H1 (cell line): ENCODE data around the gene GGCX. TPM values are rescaled to one million over a fixed set of nuclear protein-coding genes. Genes with fewer than 3 reads are reported as not detected.

Experiments
- CTCF ChIA-PET: fragments of 300-600 bp; sonication (Branson Sonifier 250); formaldehyde crosslinking; loops from one replicate; lab custom pipeline; 2021; ENCODE audit not compliant: partially characterized antibody; lab: Charles Lee
- POLR2A ChIA-PET: fragments of 300-600 bp; sonication (Branson Sonifier 250); formaldehyde crosslinking; loops from one replicate; lab custom pipeline; 2021; ENCODE audit warnings: inconsistent platforms; ENCODE audit not compliant: partially characterized antibody; lab: Charles Lee
- DNase-seq, 2 experiments: peaks; one replicate each; pipeline versions ENCODE4 v3.0.0 to v3.0.0-alpha.2; 2010 to 2022; ENCODE audit warnings: low spot score in 2 of 2, low read depth in 1 of 2, mixed read lengths in 1 of 2
- FAIRE-seq: peaks from 2 replicates; lab custom pipeline; 2011; peaks lifted over from hg19 to GRCh38; lab: Jason Lieb, UNC
- H2AFZ ChIP-seq: 2 replicates; pipeline ENCODE4 v1.8.1; 2012; ENCODE audit warnings: low read length, inconsistent platforms
- H2AK5ac ChIP-seq: 2 replicates; pipeline ENCODE4 v1.6.1; 2013; ENCODE audit warnings: low read depth, low read length
- H2BK120ac ChIP-seq: replicated peaks from 2 replicates; pipeline ENCODE3; 2013; ENCODE audit warnings: low read depth, low read length, inconsistent platforms
- H2BK12ac ChIP-seq: 2 replicates; pipeline ENCODE4 v1.6.1; 2013; ENCODE audit warnings: low read depth, low read length
- H2BK15ac ChIP-seq: 2 replicates; pipeline ENCODE4 v1.6.1; 2013; ENCODE audit warnings: low read length
- H2BK20ac ChIP-seq: 2 replicates; pipeline ENCODE4 v1.6.1; 2013; ENCODE audit warnings: low read length
- H2BK5ac ChIP-seq: 2 replicates; pipeline ENCODE4 v1.6.1; 2013; ENCODE audit warnings: low read depth, low read length
- H3K14ac ChIP-seq: 2 replicates; pipeline ENCODE4 v1.6.1; 2013; ENCODE audit warnings: inconsistent platforms; ENCODE audit not compliant: insufficient read length
- H3K18ac ChIP-seq: 2 replicates; pipeline ENCODE4 v1.6.1; 2013; ENCODE audit warnings: low read length; ENCODE audit errors: extremely low read depth
- H3K23ac ChIP-seq: 2 replicates; pipeline ENCODE4 v1.6.1; 2013; ENCODE audit warnings: inconsistent platforms; ENCODE audit not compliant: insufficient read length
- H3K23me2 ChIP-seq: 2 replicates; pipeline ENCODE4 v1.6.1; 2013; ENCODE audit warnings: low read depth, low read length
- H3K27ac ChIP-seq: 2 replicates; pipeline ENCODE4 v1.6.1; 2011; ENCODE audit warnings: low read depth, low read length, inconsistent platforms
- H3K27me3 ChIP-seq, 4 experiments: replicated peaks in 1 of 4; 1 replicate in 1 of 4; 2 replicates in 3 of 4; pipeline versions ENCODE4 v1.6.1 to v1.8.1; 2011 to 2013; ENCODE audit warnings: low read length in 3 of 4, mild to moderate bottlenecking in 3 of 4, inconsistent platforms in 2 of 4, mixed read lengths in 2 of 4, moderate library complexity in 1 of 4; ENCODE audit not compliant: control insufficient read depth in 3 of 4, insufficient read depth in 3 of 4; ENCODE audit errors: extremely low read depth in 1 of 4
- H3K36me3 ChIP-seq, 4 experiments: 2 replicates each; pipeline versions ENCODE4 v1.6.1 to v1.8.1; 2011 to 2013; ENCODE audit warnings: mild to moderate bottlenecking in 4 of 4, low read length in 3 of 4, moderate library complexity in 2 of 4, control low read depth in 1 of 4, inconsistent platforms in 1 of 4; ENCODE audit not compliant: insufficient read depth in 4 of 4, control insufficient read depth in 2 of 4
- H3K4ac ChIP-seq: replicated peaks from 2 replicates; pipeline ENCODE3; 2013; ENCODE audit warnings: low read length, low read depth, mixed read lengths, inconsistent platforms; ENCODE audit not compliant: insufficient read length
- H3K4me1 ChIP-seq, 4 experiments: replicated peaks in 1 of 4; 1 replicate in 1 of 4; 2 replicates in 3 of 4; pipeline versions ENCODE4 v1.6.1 to v1.8.1; 2011 to 2013; ENCODE audit warnings: low read length in 3 of 4, inconsistent platforms in 2 of 4, mixed read lengths in 1 of 4; ENCODE audit not compliant: insufficient read depth in 4 of 4, control insufficient read depth in 3 of 4
- H3K4me2 ChIP-seq, 2 experiments: 2 replicates each; pipeline versions ENCODE4 v1.6.1 to v1.8.1; 2011 to 2013; ENCODE audit warnings: low read depth in 2 of 2, low read length in 2 of 2, control low read depth in 1 of 2, inconsistent platforms in 1 of 2, mild to moderate bottlenecking in 1 of 2; ENCODE audit not compliant: insufficient read depth in 1 of 2
- H3K4me3 ChIP-seq, 4 experiments: fragments of 200-600, 300-600 bp in 1 of 4; sonication (generic), shearing (Covaris generic), sonication (Bioruptor Twin) in 1 of 4; 2 replicates each; pipeline versions ENCODE4 v1.5.1 to v1.8.1; 2011 to 2016; ENCODE audit warnings: low read length in 4 of 4, low read depth in 3 of 4, control low read depth in 2 of 4, inconsistent platforms in 2 of 4, mild to moderate bottlenecking in 2 of 4, mixed read lengths in 1 of 4, moderate library complexity in 1 of 4; ENCODE audit not compliant: insufficient read depth in 2 of 4; ENCODE audit errors: extremely low read depth in 1 of 4
- H3K56ac ChIP-seq: replicated peaks from 2 replicates; pipeline ENCODE3; 2013; ENCODE audit warnings: low read depth, mild to moderate bottlenecking, mixed read lengths, low read length, inconsistent platforms; ENCODE audit not compliant: insufficient read length
- H3K79me1 ChIP-seq: 2 replicates; pipeline ENCODE4 v1.6.1; 2013; ENCODE audit warnings: low read depth, low read length, control low read depth
- H3K79me2 ChIP-seq, 2 experiments: 2 replicates each; pipeline versions ENCODE4 v1.6.1 to v1.8.1; 2012 to 2013; ENCODE audit warnings: low read length in 2 of 2, mild to moderate bottlenecking in 2 of 2, inconsistent platforms in 1 of 2; ENCODE audit not compliant: insufficient read depth in 2 of 2, control insufficient read depth in 1 of 2
- H3K9ac ChIP-seq, 4 experiments: replicated peaks in 1 of 4; 1 replicate in 1 of 4; 2 replicates in 3 of 4; pipeline versions ENCODE4 v1.6.1 to v1.8.1; 2011 to 2013; ENCODE audit warnings: low read depth in 3 of 4, low read length in 3 of 4, control low read depth in 2 of 4, mild to moderate bottlenecking in 2 of 4, moderate library complexity in 2 of 4, inconsistent platforms in 1 of 4; ENCODE audit errors: extremely low read depth in 1 of 4
- H3K9me3 ChIP-seq, 2 experiments: 2 replicates each; pipeline versions ENCODE4 v1.6.1 to v1.8.1; 2012 to 2013; ENCODE audit warnings: mild to moderate bottlenecking in 2 of 2, moderate library complexity in 2 of 2, control low read depth in 1 of 2, inconsistent platforms in 1 of 2, low read depth in 1 of 2, low read length in 1 of 2, mixed read lengths in 1 of 2; ENCODE audit not compliant: insufficient read depth in 2 of 2
- H4K20me1 ChIP-seq, 2 experiments: replicated peaks in 1 of 2; 2 replicates each; pipeline versions ENCODE3 to v1.8.1; 2011 to 2013; ENCODE audit warnings: inconsistent platforms in 2 of 2, low read length in 2 of 2, mild to moderate bottlenecking in 1 of 2; ENCODE audit not compliant: insufficient read depth in 2 of 2, control insufficient read depth in 1 of 2
- H4K5ac ChIP-seq: 2 replicates; pipeline ENCODE4 v1.6.1; 2013; ENCODE audit warnings: low read length, low read depth, mixed read lengths, inconsistent platforms; ENCODE audit not compliant: insufficient read length
- H4K8ac ChIP-seq: 2 replicates; pipeline ENCODE4 v1.8.0; 2013; ENCODE audit warnings: mild to moderate bottlenecking, moderate library complexity, low read length, inconsistent platforms; ENCODE audit not compliant: insufficient read depth; ENCODE audit errors: extremely low read depth
- H4K91ac ChIP-seq: replicated peaks from 2 replicates; pipeline ENCODE3; 2013; ENCODE audit warnings: low read length, mixed read lengths, inconsistent platforms; ENCODE audit not compliant: insufficient read length
- CEBPB ChIP-seq: IDR thresholded peaks from 2 replicates; pipeline ENCODE4 v1.6.1; 2012; ENCODE audit warnings: low read depth, low read length
- E2F6 ChIP-seq: IDR thresholded peaks from 2 replicates; pipeline ENCODE4 v1.6.1; 2012; ENCODE audit warnings: inconsistent platforms
- HDAC6 ChIP-seq: IDR thresholded peaks from one replicate; pipeline ENCODE4 v1.7.1; 2012; ENCODE audit warnings: low read depth, mild to moderate bottlenecking, inconsistent platforms, low read length, moderate library complexity
- KDM5A ChIP-seq: fragments of 200-600 bp; IDR thresholded peaks from 2 replicates; pipeline ENCODE4 v1.7.1; 2012; ENCODE audit warnings: mild to moderate bottlenecking, low read length, inconsistent platforms, mixed read lengths
- RXRA ChIP-seq: IDR thresholded peaks from 2 replicates; pipeline ENCODE4 v1.6.1; 2011; ENCODE audit warnings: low read depth, mild to moderate bottlenecking, low read length, moderate library complexity; ENCODE audit not compliant: insufficient read depth
- TCF12 ChIP-seq: IDR thresholded peaks from 2 replicates; pipeline ENCODE4 v1.6.1; 2011; ENCODE audit warnings: low read depth, mild to moderate bottlenecking, low read length
- YY1 ChIP-seq: IDR thresholded peaks from 2 replicates; pipeline ENCODE4 v1.6.1; 2011; ENCODE audit warnings: low read depth, mild to moderate bottlenecking, low read length
- WGBS, 2 experiments: shearing (Covaris generic) in 1 of 2; methylation state at CpG; one replicate each; pipeline versions ENCODE4 v1.1.6 to v1.1.7; 2013 to 2015; ENCODE audit warnings: low lambda C conversion rate in 2 of 2, mixed read lengths in 2 of 2, inconsistent platforms in 1 of 2, low coverage in 1 of 2, missing lambda C conversion rate in 1 of 2; ENCODE audit not compliant: insufficient replicate concordance in 2 of 2, insufficient coverage in 1 of 2, insufficient read length in 1 of 2; ENCODE audit errors: extremely low coverage in 1 of 2, missing lambda C conversion rate in 1 of 2; 5-methylcytosine and 5-hydroxymethylcytosine counted together
- polyA plus RNA-seq, 7 experiments: library from polyadenylated mRNA; depleted of rRNA in 3 of 7; stranded (reverse) in 5 of 7; unstranded in 2 of 7; fragments of >200 nt in 5 of 7; fragments of 200-250 nt in 2 of 7; gene quantifications; 1 replicate in 5 of 7; 2 replicates in 1 of 7; 4 replicates in 1 of 7; pipeline versions ENCODE4 v1.2.1 to v1.2.3, GENCODE V29; 2011 to 2013; ENCODE audit warnings: missing spikeins in 2 of 7, mixed read lengths in 2 of 7
- total RNA-seq: library from RNA; stranded (reverse); fragmentation: NEBNext Ultra II Directional; extraction: Animal tissue kit (Norgen Biotek cat#: 25700); gene quantifications from 2 replicates; pipeline ENCODE4 v1.2.1, GENCODE V29; 2021

Gene GGCX
- total and polyA plus RNA-seq, 2 of the 8 experiments (the other 6 are each of a cell fraction or from before 2014, with no cell fraction given), result 29.4 to 33.8 TPM

- H3K56ac ChIP-seq, result no peak overlapping the region
- H2BK12ac ChIP-seq, result no peak overlapping the region
- no peak overlapping the region for H3K23ac ChIP-seq
- no peak overlapping the region for H4K5ac ChIP-seq
- H3K14ac ChIP-seq, result no peak overlapping the region
- H2BK5ac ChIP-seq, result no peak overlapping the region
- no peak overlapping the region for H3K4ac ChIP-seq
- peak overlapping the region; percentile 68 for H4K91ac ChIP-seq
- H3K9me3 ChIP-seq, result no peaks in the 10 kb centered on the region
- peak overlapping the region; percentile 93; the same call in 1 of the 2 replicates for H4K8ac ChIP-seq
- H3K27me3 ChIP-seq, result peaks cover 0 to 3% (median 0%) of the 10 kb centered on the region in 4 experiments; a peak in 2 of 7 replicates
- H3K4me3 ChIP-seq, result peak overlapping the region; percentile 77 to 88 (median 84)
- TF ChIP-seq KDM5A, result no peak
- no peak for TF ChIP-seq CEBPB
- no peak for TF ChIP-seq E2F6
- no peak for TF ChIP-seq HDAC6
- no peak for TF ChIP-seq YY1
- TF ChIP-seq TCF12, result no peak
- TF ChIP-seq RXRA, result no peak
- peak overlapping the region; percentile 78 to 98 for H3K4me2 ChIP-seq
- no peak overlapping the region for H2AK5ac ChIP-seq
- H3K9ac ChIP-seq, result peak overlapping the region; percentile 63 to 94 (median 89)
- WGBS, 2 experiments, result 26% methylated on average over 13 of the region's 13 CpGs; no CpG with 5 or more reads in 1 of the 2 experiments
- peaks cover 13% of the 10 kb centered on the region for H3K23me2 ChIP-seq
- H2BK15ac ChIP-seq, result no peak overlapping the region
- no peak overlapping the region for H2BK20ac ChIP-seq
- peaks cover 2% of the 10 kb centered on the region; the same call in 1 of the 2 replicates for H3K79me1 ChIP-seq
- DNase-seq (no peak), FAIRE-seq (no peak)
- H4K20me1 ChIP-seq, result peaks cover 2 to 7% of the 10 kb centered on the region in 2 experiments
- H3K36me3 ChIP-seq, result peaks cover 4 to 21% (median 7%) of the 10 kb centered on the region in 4 experiments; a peak in 4 of 8 replicates
- H3K4me1 ChIP-seq, result peaks cover 0 to 11% (median 3%) of the 10 kb centered on the region in 4 experiments; a peak in 4 of 7 replicates
- H2BK120ac ChIP-seq, result no peak overlapping the region
- CTCF ChIA-PET, result interaction anchor here (0.8 to 2.5 kb wide), 9 partner anchors 8 to 174 kb away, joined by 3 to 6 read pairs (median 4); partner anchors contain the start of gene TMEM150A
- H3K27ac ChIP-seq, result peak overlapping the region; percentile 83
- H3K79me2 ChIP-seq, result peaks cover 0 to 18% of the 10 kb centered on the region in 2 experiments; a peak in 3 of 4 replicates
- no peak overlapping the region for H3K18ac ChIP-seq
- H2AFZ ChIP-seq, result peak overlapping the region; percentile 96; the same call in 1 of the 2 replicates
- POLR2A ChIA-PET, result interaction anchor here (0.6 to 3.8 kb wide), 14 partner anchors 10 to 182 kb away, joined by 3 to 39 read pairs (median 7); partner anchors contain the start of genes C2orf68, MAT2A, VAMP5 and VAMP8
Measured at GRCh38 chr2:85594715-85595300, 33.5 kb upstream of the GGCX start.
